DLD1 (cell line): Measurements from ENCODE around the gene RAD51B.

ENCODE experiments used
- in situ Hi-C: cut with HindIII; loops from 2 replicates; pipeline ENCODE4 v1.10.0; 2017; ENCODE audit warnings: low sequenced_read_pairs

The RAD51B gene

GRCh38 chr14:68719634-68720384 is 900.2 kb downstream of the RAD51B start:
- in situ Hi-C loops: no loop called here

DNA sequence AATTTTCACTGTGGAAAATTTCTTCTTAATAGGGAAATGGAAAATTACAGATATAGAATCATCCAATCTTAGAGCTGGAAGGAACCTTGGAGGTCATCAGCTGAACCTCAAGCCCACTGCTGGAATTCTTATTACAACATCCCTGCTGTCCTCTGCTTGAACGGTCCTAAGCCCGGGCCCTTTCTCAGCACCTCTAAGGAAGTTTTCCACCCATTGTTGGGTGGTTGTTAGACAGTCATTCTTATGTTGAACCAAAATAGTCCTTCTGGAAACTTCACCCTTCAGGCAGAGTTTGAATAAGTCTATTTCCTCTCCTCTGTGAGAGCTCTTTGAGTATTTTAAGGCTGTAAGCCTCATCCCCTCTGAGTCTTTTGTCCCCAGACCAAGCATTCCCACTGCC is 902.6 kb downstream of the RAD51B start:
- in situ Hi-C loops: no loop called here

DNA sequence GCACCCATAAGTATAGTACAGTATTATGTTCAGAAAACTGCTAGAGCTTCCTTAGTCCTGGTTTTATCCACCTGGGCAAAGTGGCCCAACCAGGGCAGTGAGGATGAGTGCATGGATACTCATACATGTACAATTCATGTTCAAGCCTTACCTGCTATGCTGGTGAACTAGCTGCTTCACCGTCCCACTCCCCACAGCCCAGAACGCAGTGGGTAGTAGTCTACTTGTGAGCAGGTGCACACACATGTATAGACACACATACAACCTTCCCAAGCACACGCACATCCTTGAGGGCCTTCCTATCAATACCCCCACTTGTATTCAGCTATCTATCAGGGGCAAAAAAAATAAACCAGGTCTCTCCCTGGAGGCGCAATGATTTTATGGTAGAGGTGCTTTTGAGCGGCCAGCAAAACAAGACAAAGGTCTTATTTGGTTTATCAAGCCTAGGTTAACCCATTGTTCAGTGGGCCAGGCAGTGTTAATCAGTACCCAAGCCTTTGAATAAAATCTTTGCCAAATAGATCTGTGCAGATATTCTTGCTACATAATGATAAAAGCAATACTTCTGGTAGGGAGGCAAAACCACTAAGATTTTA is 903.5 kb downstream of the RAD51B start:
- in situ Hi-C loops: no loop called here

GRCh38 chr14:68723808-68724268 is 904.3 kb downstream of the RAD51B start:
- in situ Hi-C loops: no loop called here

DNA sequence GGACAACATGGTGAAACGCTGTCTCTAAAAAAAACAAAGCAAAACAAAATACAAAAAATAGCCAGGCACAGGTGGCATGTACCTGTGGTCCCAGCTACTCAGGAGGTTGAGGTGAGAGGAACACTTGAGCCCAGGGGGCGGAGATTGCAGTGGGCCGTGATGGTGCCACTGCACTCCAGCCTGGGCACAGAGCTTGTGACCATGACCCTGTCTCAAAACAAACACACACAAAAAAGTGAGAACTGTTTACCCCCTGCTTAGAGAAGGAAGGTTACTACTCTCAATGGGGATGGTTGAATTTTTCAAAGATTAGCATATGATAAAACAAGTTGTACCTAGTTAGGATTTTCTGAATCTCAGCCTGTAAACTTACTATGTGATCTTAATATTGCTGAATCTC is 905.3 kb downstream of the RAD51B start:
- in situ Hi-C loops: no loop called here

DNA sequence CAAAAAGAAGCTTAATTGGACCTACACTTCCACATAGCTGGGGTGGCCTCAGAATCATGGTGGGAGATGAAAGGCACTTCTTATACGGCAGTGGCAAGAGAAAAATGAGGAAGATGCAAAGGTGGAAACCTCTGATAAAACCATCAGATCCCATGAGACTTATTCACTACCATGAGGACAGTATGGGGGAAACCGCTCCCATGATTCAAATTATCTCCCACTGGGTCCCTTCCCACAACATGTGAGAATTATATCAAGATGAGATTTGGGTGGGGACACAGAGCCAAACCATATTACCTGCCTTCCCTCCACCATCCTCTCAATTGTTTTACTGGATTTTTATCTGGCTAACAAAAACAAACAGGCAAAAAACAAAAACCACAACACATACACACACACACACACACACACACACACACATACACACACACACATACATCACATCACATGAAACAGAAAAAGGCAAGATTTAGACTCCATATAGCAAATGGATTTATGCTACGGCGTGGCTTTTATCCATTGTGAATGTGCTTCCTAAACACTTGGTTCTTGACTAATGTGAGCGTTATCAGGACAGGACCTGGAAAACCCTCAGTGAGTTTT is 906.6 kb downstream of the RAD51B start:
- in situ Hi-C loops: no loop called here

DNA sequence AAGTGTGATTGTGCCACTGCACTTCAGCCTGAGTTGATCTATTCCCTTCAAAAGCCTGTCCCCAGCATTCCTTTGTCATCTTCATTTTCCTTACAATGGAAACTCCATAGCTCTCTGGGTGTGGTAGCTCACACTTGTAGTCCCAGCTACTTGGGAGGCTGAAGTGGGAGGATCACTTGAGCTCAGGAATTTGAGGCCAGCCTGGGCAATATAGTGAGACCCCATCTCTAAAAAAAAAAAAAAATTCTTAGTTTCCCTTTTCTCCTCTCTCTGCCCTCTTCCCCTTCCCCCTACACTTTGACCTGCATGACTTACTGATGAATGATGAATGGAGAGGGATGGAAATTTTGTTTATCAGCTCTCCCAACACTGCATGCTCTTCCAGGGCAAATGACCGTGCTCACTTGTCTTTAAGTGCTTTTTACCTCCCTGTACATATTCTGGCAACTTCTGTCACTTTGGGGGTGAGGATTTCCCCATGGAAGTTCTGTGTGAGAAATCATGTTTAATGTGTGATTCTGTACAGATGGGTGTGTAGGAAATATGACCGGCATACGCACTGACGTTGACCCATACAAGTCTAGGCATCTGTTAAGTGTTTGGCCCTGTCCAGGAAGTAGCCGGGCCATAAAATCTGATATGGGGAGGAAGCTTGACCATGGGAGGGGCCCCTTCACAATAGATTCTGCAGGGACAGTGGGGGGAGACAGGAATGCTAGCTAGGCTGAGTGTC is 907.9 kb downstream of the RAD51B start:
- in situ Hi-C loops: no loop called here

DNA sequence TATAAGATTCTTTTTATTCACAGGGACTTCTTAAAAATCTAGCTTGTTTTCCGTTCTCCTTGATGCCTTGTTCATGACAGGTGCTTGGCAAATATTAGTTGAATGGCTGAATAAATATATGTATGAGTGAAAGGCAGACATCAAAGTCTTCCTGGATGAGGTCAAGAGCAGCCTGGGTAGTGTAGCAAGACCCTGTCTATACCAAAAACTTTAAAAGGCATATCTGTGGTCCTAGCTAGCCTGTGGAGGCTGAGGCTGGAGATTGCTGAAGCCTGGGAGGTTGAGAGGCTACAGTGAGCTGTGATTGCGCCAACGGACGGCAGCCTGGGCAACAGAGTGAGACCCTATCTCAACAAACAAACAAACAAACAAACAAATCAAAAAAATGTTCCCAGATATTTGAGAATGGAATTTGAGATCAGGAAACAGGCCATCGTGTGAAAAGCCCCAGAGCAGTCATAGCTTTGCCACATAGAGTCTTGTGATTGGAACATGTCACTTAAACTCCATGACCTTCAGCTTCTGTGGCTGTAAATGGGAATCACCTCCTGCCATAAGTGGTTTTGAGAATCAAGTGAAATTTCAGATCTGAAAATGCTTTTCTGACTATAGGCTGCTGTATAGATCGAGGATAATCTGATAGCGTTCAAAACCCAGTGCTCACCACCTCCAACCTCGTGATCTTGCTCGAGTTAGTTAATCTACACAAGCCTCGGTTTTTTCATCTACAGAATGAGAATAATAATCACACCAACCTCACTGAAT is 908.9 kb downstream of the RAD51B start:
- in situ Hi-C loops: no loop called here

- in situ Hi-C loops: no loop called here
These were observed 910.0 kb downstream of the RAD51B start for GRCh38 chr14:68729556-68729955.

DNA sequence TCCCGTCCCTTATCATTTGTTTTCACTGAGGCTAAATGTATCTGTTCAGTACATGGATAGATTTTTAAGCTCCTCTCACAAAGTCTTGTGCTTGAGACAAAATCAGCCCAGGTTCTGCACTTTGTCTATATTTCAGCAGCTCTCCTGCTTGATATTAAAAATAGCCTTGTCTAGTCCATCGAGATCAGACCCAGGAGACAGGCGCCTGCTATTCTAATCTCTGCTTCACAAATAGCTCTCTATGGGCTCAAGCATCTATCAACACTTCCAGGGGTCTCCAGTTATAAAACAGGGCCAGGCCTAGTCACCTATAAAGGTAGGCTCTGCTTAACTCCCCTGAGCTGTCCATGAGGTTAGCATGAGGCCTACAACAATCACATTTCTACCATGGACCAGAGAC is 910.8 kb downstream of the RAD51B start:
- in situ Hi-C loops: no loop called here

DNA sequence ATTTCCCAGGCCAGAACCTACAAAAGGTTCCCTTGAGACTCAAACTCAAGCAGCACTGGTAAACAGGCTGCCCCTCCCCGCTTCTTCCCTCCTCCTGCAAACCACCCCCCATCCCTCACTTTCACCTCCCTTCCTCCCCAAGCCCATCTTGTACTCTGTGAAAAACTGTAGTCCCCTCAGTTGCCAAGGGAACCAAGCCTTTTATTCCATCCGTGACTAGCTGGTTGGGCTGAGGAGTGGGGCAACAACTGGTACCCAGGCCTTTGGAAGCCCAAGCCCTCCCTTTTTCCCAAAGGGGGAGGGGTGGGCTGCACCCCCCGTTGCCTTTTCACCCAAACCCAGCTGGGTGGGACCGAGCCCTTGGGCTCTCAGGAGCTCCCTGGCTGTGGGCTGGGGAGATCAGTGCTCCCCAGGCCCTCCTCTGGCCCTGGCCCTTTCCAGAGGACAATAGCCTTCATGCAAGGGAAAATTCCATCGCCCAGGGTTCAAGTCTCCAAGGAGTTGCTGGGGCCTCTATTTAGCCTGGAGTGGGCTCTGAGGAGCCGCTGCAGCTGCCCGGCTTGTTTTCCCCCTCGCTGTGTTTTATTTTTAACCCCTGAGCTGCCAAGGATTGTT is 911.3 kb downstream of the RAD51B start:
- in situ Hi-C loops: no loop called here

GRCh38 chr14:68733086-68733914 is 913.7 kb downstream of the RAD51B start:
- in situ Hi-C loops: no loop called here

DNA sequence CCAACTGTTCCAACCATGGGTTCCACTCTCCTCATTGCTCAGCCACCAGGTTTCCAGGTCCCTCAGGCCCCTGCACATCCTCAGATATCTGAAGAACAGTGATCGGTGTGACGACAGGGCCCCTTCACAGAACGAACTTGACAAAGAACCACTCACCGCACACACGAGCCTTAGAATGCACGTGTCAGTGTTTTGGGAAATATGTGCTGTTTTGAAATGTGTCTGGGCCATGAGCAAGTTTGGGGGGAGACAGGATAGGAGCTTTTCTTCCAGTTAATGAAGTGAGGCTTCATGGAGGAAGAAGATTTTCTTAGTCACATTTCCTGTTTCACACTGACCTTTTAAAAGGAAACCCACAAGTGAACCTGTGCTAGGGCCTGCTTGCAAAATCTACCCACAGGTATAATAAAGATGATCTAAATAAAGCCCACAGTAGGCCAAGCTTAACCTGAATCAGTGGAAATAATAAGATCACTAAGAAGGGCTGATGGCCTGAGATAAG is 914.7 kb downstream of the RAD51B start:
- in situ Hi-C loops: no loop called here

- in situ Hi-C loops: no loop called here
These were observed 916.3 kb downstream of the RAD51B start for GRCh38 chr14:68735856-68736255.

DNA sequence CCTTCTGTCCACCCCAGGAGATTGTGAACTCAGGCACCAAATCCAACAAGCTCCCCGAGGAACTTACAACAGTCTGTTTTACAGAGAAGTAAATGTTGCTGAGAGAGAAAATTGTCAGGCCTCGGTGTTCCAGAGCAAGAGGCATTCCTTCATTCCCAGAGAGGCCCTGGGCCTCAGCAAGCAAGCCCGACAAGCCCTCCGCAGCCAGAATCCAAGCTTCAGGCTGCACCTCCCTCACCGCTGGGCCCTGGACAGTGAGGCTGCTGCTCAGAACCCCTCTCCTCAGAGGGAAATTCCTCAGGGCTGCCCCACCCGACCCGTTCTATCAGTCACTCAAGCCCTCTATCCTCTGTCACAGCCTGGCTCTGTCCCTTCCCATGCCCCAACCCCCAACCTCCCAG is 916.9 kb downstream of the RAD51B start:
- in situ Hi-C loops: no loop called here

DNA sequence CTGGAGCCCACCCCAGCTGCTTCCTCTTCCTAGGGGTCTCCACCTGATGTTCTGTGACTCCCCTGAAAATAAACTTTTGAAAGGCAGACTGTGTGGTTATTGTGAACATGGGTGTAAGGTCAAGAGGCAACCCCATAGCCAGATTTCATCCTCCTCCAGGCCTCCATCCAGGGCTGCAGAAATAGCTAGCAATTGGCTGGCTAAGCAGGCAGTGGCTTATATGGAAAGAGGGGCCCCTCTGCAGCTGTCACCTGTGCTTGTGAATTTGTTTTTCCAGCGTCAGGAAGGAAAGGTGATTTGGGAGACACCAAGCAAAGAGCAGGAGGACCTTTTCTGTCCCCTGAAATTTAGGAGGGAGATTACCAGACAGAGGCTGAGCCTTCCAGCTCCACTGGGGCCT is 917.5 kb downstream of the RAD51B start:
- in situ Hi-C loops: no loop called here

- in situ Hi-C loops: no loop called here
These were observed 919.0 kb downstream of the RAD51B start for GRCh38 chr14:68738559-68738958.

DNA sequence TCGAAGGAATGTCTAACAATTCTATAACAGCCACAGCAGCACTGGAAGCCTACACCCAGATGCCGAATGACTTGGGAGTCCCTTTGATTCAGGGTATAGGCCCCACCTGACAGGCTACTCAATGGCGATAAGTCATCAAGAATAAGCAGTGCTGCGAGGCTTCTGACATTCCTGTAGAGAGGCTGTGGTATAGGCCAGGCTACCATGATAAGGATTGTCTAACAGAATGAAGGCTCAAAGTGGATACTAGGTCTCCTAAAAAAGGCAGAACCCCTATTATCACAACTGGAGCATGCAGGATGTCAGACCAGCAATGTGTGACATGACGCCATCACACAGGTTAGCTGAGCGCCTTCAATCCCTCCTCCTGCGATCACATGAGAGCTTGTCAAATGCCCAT is 920.1 kb downstream of the RAD51B start:
- in situ Hi-C loops: no loop called here

DNA sequence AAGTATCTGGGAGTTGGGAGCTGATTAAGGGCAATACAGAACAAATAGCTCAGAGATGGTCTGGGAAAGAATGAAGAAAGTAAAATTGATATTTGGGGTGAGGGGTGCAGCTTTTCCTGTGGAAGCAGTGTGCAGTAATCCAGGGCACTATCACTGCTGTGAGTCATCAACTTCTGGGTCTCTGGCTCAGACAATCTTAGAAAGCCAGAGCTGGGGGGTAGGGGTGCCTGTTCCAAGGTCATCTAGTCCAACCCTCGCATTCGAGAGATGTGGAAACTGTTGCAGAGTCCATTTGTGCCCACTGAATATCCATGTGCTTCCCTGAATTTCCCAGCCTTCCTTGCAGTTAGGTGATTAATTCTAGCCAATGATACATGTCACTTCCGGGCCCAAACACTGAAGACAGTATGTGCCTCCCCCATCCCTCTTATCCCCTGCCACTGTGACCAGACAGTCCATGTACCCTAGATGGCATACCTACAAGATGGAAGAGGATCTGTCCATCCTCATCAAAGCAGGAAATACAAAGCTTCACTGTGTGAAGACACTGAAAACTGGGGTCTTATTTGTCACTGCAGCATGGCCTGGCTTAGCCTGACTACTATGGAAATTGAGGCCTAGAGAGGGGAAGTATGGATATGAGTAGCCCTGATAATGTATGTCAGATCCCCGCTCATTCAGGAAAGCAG is 921.4 kb downstream of the RAD51B start:
- in situ Hi-C loops: no loop called here
